GM23248 (cell line): ENCODE results near the gene CABP7. TPM values are rescaled to one million over a fixed set of nuclear protein-coding genes. Genes with fewer than 3 reads are reported as not detected.
A peak's percentile ranks its signal among the peaks of the same experiment; 100 is the strongest.

Experiments used
- DNase-seq: peaks from one replicate; pipeline ENCODE4 v3.0.0-alpha.2; 2015
- H2AFZ ChIP-seq: fragments of 200-600 bp; sonication (generic); 2 replicates; pipeline ENCODE4 v1.6.1; 2016; ENCODE audit warnings: antibody characterized with exemption
- H3F3A ChIP-seq: fragments of 200-600 bp; sonication (generic); 2 replicates; pipeline ENCODE4 v1.6.1; 2016; ENCODE audit warnings: mild to moderate bottlenecking, antibody characterized with exemption, mixed run types; ENCODE audit not compliant: insufficient read depth
- H3K27ac ChIP-seq: fragments of 200-600 bp; sonication (generic); 2 replicates; pipeline ENCODE4 v1.5.1; 2016; ENCODE audit warnings: mild to moderate bottlenecking
- H3K27me3 ChIP-seq: fragments of 200-600 bp; sonication (generic); replicated peaks from 2 replicates; pipeline ENCODE4 v1.6.1; 2016; ENCODE audit warnings: mild to moderate bottlenecking; ENCODE audit not compliant: insufficient read depth
- H3K36me3 ChIP-seq: fragments of 200-600 bp; sonication (generic); 2 replicates; pipeline ENCODE4 v1.6.1; 2016; ENCODE audit warnings: low read depth, mild to moderate bottlenecking
- H3K4me1 ChIP-seq: fragments of 200-600 bp; sonication (generic); 2 replicates; pipeline ENCODE4 v1.6.1; 2016; ENCODE audit warnings: mild to moderate bottlenecking; ENCODE audit not compliant: insufficient read depth
- H3K4me2 ChIP-seq: fragments of 200-600 bp; sonication (generic); one replicate; pipeline ENCODE4 v1.6.1; 2016; ENCODE audit warnings: mild to moderate bottlenecking; ENCODE audit not compliant: unreplicated experiment
- H3K4me3 ChIP-seq: fragments of 200-600 bp; sonication (generic); 2 replicates; pipeline ENCODE4 v1.5.1; 2016; ENCODE audit warnings: mild to moderate bottlenecking
- H3K79me2 ChIP-seq: fragments of 200-600 bp; sonication (generic); 2 replicates; pipeline ENCODE4 v1.6.1; 2016; ENCODE audit warnings: mild to moderate bottlenecking; ENCODE audit not compliant: insufficient read depth
- H3K9ac ChIP-seq: fragments of 200-600 bp; sonication (generic); 2 replicates; pipeline ENCODE4 v1.6.1; 2016; ENCODE audit warnings: mild to moderate bottlenecking
- H3K9me2 ChIP-seq: fragments of 200-600 bp; sonication (generic); 2 replicates; pipeline ENCODE4 v1.6.1; 2016; ENCODE audit warnings: mixed run types, mild to moderate bottlenecking, moderate library complexity; ENCODE audit not compliant: insufficient read depth
- H3K9me3 ChIP-seq: fragments of 200-600 bp; sonication (generic); one replicate; pipeline ENCODE4 v1.6.1; 2017; ENCODE audit warnings: low read depth
- H4K20me1 ChIP-seq: fragments of 200-600 bp; sonication (generic); 2 replicates; pipeline ENCODE4 v1.6.0; 2016; ENCODE audit not compliant: insufficient read depth
- EZH2 ChIP-seq: fragments of 200-600 bp; sonication (generic); IDR thresholded peaks from 2 replicates; pipeline ENCODE4 v1.6.1; 2018; ENCODE audit warnings: antibody characterized with exemption, mild to moderate bottlenecking; ENCODE audit not compliant: insufficient read depth, poor library complexity, severe bottlenecking
- EZH2phosphoT487 ChIP-seq: fragments of 200-600 bp; sonication (generic); IDR thresholded peaks from 2 replicates; pipeline ENCODE4 v1.6.1; 2018; ENCODE audit warnings: antibody characterized with exemption, moderate library complexity, mild to moderate bottlenecking, low read depth; ENCODE audit not compliant: insufficient read depth
- WGBS, 2 experiments: methylation state at CpG; one replicate each; pipeline ENCODE4 v1.1.6; 2015 to 2017; ENCODE audit warnings: low lambda C conversion rate in 2 of 2, low coverage in 1 of 2; ENCODE audit errors: missing lambda C conversion rate in 2 of 2; 5-methylcytosine and 5-hydroxymethylcytosine counted together
- in situ Hi-C: fragments of 300-500 bp; cut with MboI; formaldehyde crosslinking; loops from 2 replicates; pipeline ENCODE4 v1.15.0; 2020
- polyA plus RNA-seq: library from polyadenylated mRNA; unstranded; fragments of >200 nt; fragmentation: Nextera tagmentation; extraction: Ambion mirVana; gene quantifications from 2 replicates; pipeline ENCODE4 v1.2.1, GENCODE V29; 2016
- total RNA-seq: library from RNA; depleted of rRNA; stranded (reverse); fragments of >200 nt; shearing (Covaris generic); gene quantifications from 2 replicates; pipeline ENCODE4 v1.2.3, GENCODE V29; 2014

Gene CABP7
- total and polyA plus RNA-seq, 2 experiments from 2014 or later: 0.08 TPM; not detected in 1

DNA sequence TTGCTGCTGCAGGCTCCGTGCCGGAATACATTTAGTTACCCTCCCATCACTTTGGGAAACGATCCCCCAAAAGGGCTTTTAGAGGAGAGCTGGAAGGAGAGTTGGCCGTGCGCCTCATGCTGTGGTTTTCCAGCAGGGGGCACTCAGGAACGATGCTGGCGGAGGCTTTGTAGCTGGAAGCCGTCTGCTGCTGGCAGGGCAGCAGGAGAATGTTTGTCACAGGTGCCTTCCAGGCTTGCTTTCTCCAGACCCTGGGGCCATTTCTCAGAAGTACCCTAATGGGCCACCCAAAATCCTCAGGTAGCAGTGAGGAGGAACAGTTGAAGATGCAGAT is 30.0 kb upstream of the CABP7 start:
- Histone ChIP-seq H3K4me1 (no peaks in the 10 kb centered on the region), H3K9me2 (no peaks in the 10 kb centered on the region), H4K20me1 (no peaks in the 10 kb centered on the region), H3K4me3 (no peak overlapping the region), H3K27me3 (no peaks in the 10 kb centered on the region), H2AFZ (no peak overlapping the region), H3F3A (0 out of 2 replicates have a peak, but pooled peaks cover 2% of the 10 kb centered on the region), H3K79me2 (no peaks in the 10 kb centered on the region; the same call in 1 of the 2 replicates), H3K4me2 (no peak overlapping the region), H3K9me3 (no peaks in the 10 kb centered on the region), H3K9ac (no peak overlapping the region), H3K27ac (no peak overlapping the region), H3K36me3 (peaks cover 11% of the 10 kb centered on the region; the same call in 1 of the 2 replicates)
- TF ChIP-seq EZH2phosphoT487 (no peak), EZH2 (no peak)
- in situ Hi-C loops: no loop called here
- DNase-seq: peak; percentile 75
- 38% methylated on average over 8 of the region's 8 CpGs for WGBS, 2 experiments

DNA sequence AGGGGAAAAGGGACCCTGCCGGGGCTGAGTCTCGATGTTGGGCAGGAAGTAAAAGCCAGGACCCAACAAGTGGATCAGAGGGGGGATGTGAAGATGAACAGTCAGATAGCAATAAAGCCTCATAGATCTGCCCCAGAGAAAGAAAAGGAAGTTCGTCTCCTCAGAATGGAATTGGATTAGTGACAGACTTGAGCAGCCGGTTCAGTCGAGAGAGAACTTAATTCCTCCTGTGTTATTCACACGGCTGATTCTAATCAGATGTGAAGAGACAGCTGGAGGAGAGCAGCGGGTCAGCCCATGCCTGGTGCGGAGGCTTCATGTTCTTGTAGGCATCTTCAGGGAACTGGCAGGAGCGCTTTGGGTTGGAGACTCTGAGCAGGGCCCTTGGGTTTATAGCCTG is 29.3 kb upstream of the CABP7 start:
- no peak overlapping the region for H3K4me2 ChIP-seq
- H3F3A ChIP-seq: 0 out of 2 replicates have a peak, but pooled peaks cover 2% of the 10 kb centered on the region
- H2AFZ ChIP-seq: no peak overlapping the region
- WGBS, 2 experiments: 45 to 47% methylated on average over 9 of the region's 9 CpGs
- no peaks in the 10 kb centered on the region for H3K9me3 ChIP-seq
- peaks cover 10% of the 10 kb centered on the region; the same call in 1 of the 2 replicates for H3K36me3 ChIP-seq
- H3K9me2 ChIP-seq: no peaks in the 10 kb centered on the region
- TF ChIP-seq EZH2phosphoT487 (no peak), EZH2 (no peak)
- no peak overlapping the region for H3K9ac ChIP-seq
- in situ Hi-C loops: no loop called here
- no peaks in the 10 kb centered on the region; the same call in 1 of the 2 replicates for H3K79me2 ChIP-seq
- no peak for DNase-seq
- no peaks in the 10 kb centered on the region for H3K27me3 ChIP-seq
- no peaks in the 10 kb centered on the region for H4K20me1 ChIP-seq
- H3K4me1 ChIP-seq: no peaks in the 10 kb centered on the region
- H3K27ac ChIP-seq: no peak overlapping the region
- H3K4me3 ChIP-seq: no peak overlapping the region

DNA sequence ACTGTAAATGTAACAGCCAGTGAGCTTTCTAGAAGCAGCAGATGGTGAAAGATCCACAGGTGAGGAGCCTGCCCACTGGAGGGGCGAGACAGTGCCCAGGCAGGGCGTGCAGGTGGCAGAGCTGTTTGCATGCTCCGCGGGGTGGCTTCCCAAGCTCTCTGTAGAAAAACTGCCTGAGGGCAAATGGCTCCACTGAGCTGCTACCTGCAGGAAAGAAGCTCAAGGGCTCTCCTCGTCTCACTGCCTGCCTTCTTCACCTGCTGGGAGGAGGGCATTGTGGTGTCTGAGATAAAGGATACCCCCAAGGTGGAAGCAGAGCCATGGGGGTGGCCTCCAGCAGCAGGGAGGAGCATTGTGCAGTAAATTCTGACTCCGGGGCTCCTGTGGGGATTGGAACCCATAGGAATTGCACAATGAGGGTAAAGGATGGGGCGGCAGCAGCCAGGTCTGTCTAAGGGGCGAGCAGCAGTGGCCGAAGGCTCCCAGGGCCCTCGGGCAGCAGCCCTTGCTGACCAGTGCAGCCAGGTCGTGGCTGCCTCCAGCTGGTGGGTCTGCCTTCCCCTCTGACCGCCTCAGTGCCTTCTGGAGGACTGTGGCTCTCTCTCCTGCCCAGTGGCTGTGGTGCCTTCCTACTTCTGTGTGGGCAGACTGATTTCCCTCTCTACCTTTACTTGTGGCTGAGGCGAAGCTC is 28.0 kb upstream of the CABP7 start:
- no peaks in the 10 kb centered on the region for H3K9me3 ChIP-seq
- no peaks in the 10 kb centered on the region for H4K20me1 ChIP-seq
- no peaks in the 10 kb centered on the region for H3K27me3 ChIP-seq
- H3K4me2 ChIP-seq: no peak overlapping the region
- no peak overlapping the region for H3K4me3 ChIP-seq
- 0 out of 2 replicates have a peak, but pooled peaks cover 2% of the 10 kb centered on the region for H3F3A ChIP-seq
- H3K9me2 ChIP-seq: no peaks in the 10 kb centered on the region
- 98% methylated on average over 12 to 13 of the region's 13 CpGs for WGBS, 2 experiments
- H3K79me2 ChIP-seq: no peaks in the 10 kb centered on the region
- DNase-seq: no peak
- in situ Hi-C loops: no loop called here
- no peak overlapping the region for H2AFZ ChIP-seq
- peaks cover 13% of the 10 kb centered on the region; the same call in 1 of the 2 replicates for H3K36me3 ChIP-seq
- TF ChIP-seq EZH2phosphoT487: no peak
- no peak for TF ChIP-seq EZH2
- H3K9ac ChIP-seq: no peak overlapping the region
- no peaks in the 10 kb centered on the region for H3K4me1 ChIP-seq
- no peak overlapping the region for H3K27ac ChIP-seq

- Histone ChIP-seq H3K27ac (no peak overlapping the region), H3K79me2 (no peaks in the 10 kb centered on the region), H3K9ac (no peak overlapping the region), H3K4me3 (no peak overlapping the region), H3K36me3 (peaks cover 13% of the 10 kb centered on the region; the same call in 1 of the 2 replicates), H3K4me1 (no peaks in the 10 kb centered on the region), H3F3A (0 out of 2 replicates have a peak, but pooled peaks cover 2% of the 10 kb centered on the region), H3K27me3 (no peaks in the 10 kb centered on the region), H4K20me1 (no peaks in the 10 kb centered on the region), H3K4me2 (no peak overlapping the region), H3K9me3 (no peaks in the 10 kb centered on the region), H2AFZ (no peak overlapping the region), H3K9me2 (no peaks in the 10 kb centered on the region)
- DNase-seq: no peak
- no peak for TF ChIP-seq EZH2
- TF ChIP-seq EZH2phosphoT487: no peak
- 40 to 49% methylated on average over 4 of the region's 4 CpGs for whole genome bisulfite sequencing, 2 experiments
- in situ Hi-C loops: no loop called here
These were observed 27.5 kb upstream of the CABP7 start for GRCh38 chr22:29692327-29692640.
